Measurements from ENCODE around the gene PIP5KL1. TPM values are rescaled to one million over a fixed set of nuclear protein-coding genes. Genes with fewer than 3 reads are reported as not detected.

PIP5KL1 gene
- total and polyA plus RNA-seq, 2 donors from 2014 or later = 3.0 to 4.3 TPM

GRCh38 chr9:127903557-127904475 lies 26.8 kb downstream of the PIP5KL1 start:
- Histone ChIP-seq H3K36me3 (ENCODE audit: control insufficient read depth in 2 of 3, insufficient read depth in 3 of 3, low read length in 3 of 3) (no peaks in the 10 kb centered on the region), H3K9ac (ENCODE audit: low read length in 3 of 3) (peak overlapping the region in 1 of 3 donors; percentile 67), H3K9me3 (ENCODE audit: control insufficient read depth in 2 of 3, insufficient read depth in 1 of 3, low read length in 3 of 3) (no peaks in the 10 kb centered on the region), H3K27me3 (ENCODE audit: control insufficient read depth, insufficient read depth, low read length) (no peaks in the 10 kb centered on the region), H3K27ac (ENCODE audit: low read depth in 2 of 2, low read length in 2 of 2) (peak overlapping the region; percentile 80 to 85), H3K4me1 (ENCODE audit: control insufficient read depth in 2 of 3, insufficient read depth in 2 of 3, low read depth in 1 of 3, low read length in 3 of 3) (peaks cover 4 to 36% (median 34%) of the 10 kb centered on the region in 3 donors), H3K4me3 (ENCODE audit: low read length in 3 of 3) (no peak overlapping the region)
- no peak for FAIRE-seq
- no peak for TF ChIP-seq CTCF (IDR thresholded peaks at IDR 0.05; ENCODE audit: borderline replicate concordance, extremely low read depth, insufficient read depth)
- intact Hi-C loops (cut with DNase I) = no loop called here
- DNase-seq = peak; percentile 70 to 96 (median 86)

GRCh38 chr9:127899128-127899943 lies 31.2 kb downstream of the PIP5KL1 start, which contains the start of gene ST6GALNAC6:
TSS of gene ST6GALNAC6 (minus strand) at chr9:127899603. CDS start at chr9:127897981, 1,622 bp downstream.
- H3K4me1 ChIP-seq (ENCODE audit: control insufficient read depth in 2 of 3, insufficient read depth in 2 of 3, low read depth in 1 of 3, low read length in 3 of 3) = peaks cover 0 to 31% (median 19%) of the 10 kb centered on the region in 3 donors
- H3K9ac ChIP-seq (ENCODE audit: low read length in 3 of 3) = peak within 1 kb of the TSS; percentile 26 to 73 (median 67)
- peak within 1 kb of the TSS; percentile 62 to 74 (median 71) for H3K4me3 ChIP-seq (ENCODE audit: low read length in 3 of 3)
- H3K36me3 ChIP-seq (ENCODE audit: control insufficient read depth in 2 of 3, insufficient read depth in 3 of 3, low read length in 3 of 3) = peaks cover 6 to 9% (median 8%) of the 10 kb centered on the region in 3 donors
- H3K27me3 ChIP-seq (ENCODE audit: control insufficient read depth, insufficient read depth, low read length) = no peaks in the 10 kb centered on the region
- H3K9me3 ChIP-seq (ENCODE audit: control insufficient read depth in 2 of 3, insufficient read depth in 1 of 3, low read length in 3 of 3) = no peaks in the 10 kb centered on the region
- no peak for TF ChIP-seq CTCF (IDR thresholded peaks at IDR 0.05; ENCODE audit: borderline replicate concordance, extremely low read depth, insufficient read depth)
- no peak for FAIRE-seq
- DNase-seq = peak; percentile 73 to 95 (median 88)
- peak within 1 kb of the TSS; percentile 83 to 91 for H3K27ac ChIP-seq (ENCODE audit: low read depth in 2 of 2, low read length in 2 of 2)
- intact Hi-C loops (cut with DNase I) = no loop called here

- intact Hi-C loops (cut with DNase I) = no loop called here
- Histone ChIP-seq H3K9me3 (ENCODE audit: control insufficient read depth in 2 of 3, insufficient read depth in 1 of 3, low read length in 3 of 3) (no peaks in the 10 kb centered on the region), H3K27ac (ENCODE audit: low read depth in 2 of 2, low read length in 2 of 2) (peak overlapping the region; percentile 83 to 91), H3K27me3 (ENCODE audit: control insufficient read depth, insufficient read depth, low read length) (no peaks in the 10 kb centered on the region), H3K4me1 (ENCODE audit: control insufficient read depth in 2 of 3, insufficient read depth in 2 of 3, low read depth in 1 of 3, low read length in 3 of 3) (peaks cover 0 to 24% (median 12%) of the 10 kb centered on the region in 3 donors), H3K9ac (ENCODE audit: low read length in 3 of 3) (peak overlapping the region in 2 of 3 donors; percentile 67 to 73), H3K36me3 (ENCODE audit: control insufficient read depth in 2 of 3, insufficient read depth in 3 of 3, low read length in 3 of 3) (peaks cover 8 to 16% (median 12%) of the 10 kb centered on the region in 3 donors), H3K4me3 (ENCODE audit: low read length in 3 of 3) (peak overlapping the region; percentile 62 to 73 (median 71))
- DNase-seq (peak; percentile 73 to 92 (median 86)), FAIRE-seq (no peak)
- TF ChIP-seq CTCF (IDR thresholded peaks at IDR 0.05; ENCODE audit: borderline replicate concordance, extremely low read depth, insufficient read depth) = no peak
Observed at GRCh38 chr9:127898433-127899127, 32.0 kb downstream of the PIP5KL1 start.

Data from kidney (tissue), 14 donors.